HG02759 (cell line): ENCODE results near the gene EVL.

ENCODE experiments used
- ATAC-seq: cut with Tn5 transposase; IDR thresholded peaks from one replicate; pipeline ENCODE4 v1.9.1; 2021; ENCODE audit warnings: mild to moderate bottlenecking, moderate library complexity; ENCODE audit not compliant: unreplicated experiment

EVL gene

DNA sequence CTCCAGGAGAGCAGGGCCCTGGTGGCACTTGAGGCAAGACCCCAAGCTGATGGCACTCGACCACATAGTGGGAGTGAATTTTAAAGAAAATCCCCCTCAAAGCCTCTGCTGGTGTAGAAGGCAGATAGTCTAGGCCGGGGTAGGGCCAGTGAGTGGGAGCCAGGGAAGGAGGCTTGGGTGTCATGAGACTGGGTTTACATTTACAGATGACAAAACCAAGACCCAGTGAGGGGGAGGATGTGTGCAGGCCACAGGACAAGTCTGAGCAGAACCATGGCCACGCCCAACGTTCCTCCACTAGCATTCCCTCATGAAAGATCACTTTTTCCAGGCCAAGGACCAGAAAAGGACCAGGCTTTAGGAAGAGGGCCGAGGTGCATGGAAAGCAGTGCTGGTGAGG is 42.0 kb downstream of the EVL start:
- ATAC-seq = no peak

DNA sequence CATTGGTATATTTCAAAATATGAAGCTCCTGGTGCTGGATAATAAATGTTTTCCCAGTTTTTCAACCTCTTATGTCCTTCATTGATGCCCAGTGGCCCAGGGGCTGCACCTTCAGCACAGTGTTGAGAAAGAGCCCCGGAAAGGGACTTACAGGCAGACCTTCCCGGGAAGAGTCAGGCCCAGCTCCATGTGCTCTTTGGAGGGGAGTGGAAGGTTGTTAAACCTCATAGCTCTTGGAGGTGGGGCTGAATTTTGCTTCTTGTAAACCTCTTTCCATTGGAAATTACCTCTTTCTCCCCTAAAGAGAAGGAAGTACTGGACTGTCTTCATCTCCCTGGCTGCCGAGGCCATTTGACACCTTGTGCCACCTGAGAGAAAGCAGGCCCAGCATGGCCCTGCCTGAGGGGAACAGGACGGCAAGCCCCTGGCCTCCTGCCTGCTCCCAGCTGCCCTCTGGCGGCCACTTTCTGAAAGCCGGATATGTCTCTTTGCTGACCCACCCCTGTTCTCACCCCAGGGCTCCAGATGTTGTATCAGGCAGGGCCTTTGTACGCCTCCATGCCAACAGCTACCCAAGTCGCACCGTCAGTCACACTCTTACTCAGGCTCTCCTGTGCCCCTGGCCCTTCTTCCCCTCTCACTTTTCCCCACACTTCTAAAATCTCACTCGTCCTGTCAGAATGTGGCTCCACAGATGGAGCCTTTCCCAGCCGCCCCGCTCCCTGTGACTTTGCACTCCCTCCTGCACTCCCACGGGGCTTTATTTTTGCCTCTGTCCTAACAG is 43.0 kb downstream of the EVL start:
- peak; percentile 80 for ATAC-seq

DNA sequence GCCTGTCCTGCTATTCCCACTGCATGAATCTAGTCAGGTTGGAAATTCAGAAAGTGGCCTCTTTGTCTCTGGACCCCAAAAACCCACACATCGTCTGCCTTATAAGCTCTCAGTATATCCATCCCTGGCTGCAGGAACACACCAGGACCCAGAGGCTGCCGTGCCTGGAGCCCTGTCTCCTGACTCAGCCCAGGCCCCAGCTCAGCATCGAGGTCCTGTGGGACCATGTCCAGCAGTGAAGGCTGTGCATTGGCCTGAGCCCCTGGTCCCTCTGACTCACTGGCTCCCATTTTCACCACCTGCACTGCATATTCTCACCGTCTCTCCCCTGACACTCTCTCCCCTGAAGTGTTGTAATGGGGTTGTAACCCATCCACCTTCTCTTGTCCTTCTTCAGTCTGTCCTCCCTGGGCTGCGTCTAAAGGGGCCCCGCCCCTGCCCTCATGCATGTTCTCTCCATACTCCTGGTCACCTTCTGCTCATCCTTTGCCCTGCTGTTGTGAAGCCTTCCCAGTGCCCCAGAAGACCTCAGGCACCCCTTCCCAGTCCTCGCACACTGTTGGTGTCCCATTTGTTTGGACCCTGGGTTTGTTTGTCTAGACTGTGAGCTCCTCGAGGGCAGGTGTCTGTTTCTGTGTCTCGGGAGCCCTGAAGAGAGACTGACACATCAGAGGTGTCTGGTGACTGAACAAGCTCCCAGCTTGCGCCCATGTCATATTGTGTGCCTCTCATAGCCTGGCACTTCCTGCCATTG is 43.8 kb downstream of the EVL start:
- no peak for ATAC-seq

DNA sequence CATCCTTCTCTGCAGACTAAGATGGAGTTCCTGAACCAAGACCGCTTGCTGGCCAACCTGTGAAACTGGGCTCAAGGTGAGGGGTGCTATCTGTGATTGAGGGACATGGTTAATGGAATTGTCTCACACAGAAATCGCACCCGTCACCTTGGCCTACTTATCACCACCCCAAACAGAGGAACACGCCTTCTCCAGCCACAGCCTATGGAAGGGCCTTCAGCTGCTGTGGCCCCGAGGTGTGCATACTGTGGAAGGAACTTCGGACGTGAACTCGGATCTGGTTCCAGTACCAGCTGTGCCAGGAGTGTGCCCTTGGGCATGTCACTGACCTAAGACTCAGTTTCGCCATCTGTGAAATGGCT is 44.4 kb downstream of the EVL start:
- no peak for ATAC-seq

DNA sequence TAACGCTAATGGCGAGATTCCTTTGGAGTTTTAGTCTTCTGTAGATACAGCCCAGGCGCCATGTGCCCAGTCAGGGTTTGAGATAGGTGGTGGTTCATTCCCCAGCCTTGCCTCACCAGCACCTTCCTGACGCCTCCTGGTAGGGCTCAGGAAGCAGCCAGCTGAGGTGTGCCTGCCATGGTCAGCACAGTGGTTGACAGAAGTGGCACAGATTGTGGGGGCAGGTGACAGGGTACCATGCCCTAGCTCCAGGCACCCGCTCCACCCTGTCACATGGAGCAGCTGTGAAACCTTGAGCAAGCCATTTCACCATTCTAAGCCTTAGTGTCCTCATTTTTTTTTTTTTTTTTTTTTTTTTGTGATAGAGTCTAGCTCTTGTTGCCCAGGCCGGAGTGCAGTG is 45.6 kb downstream of the EVL start:
- no peak for ATAC-seq

DNA sequence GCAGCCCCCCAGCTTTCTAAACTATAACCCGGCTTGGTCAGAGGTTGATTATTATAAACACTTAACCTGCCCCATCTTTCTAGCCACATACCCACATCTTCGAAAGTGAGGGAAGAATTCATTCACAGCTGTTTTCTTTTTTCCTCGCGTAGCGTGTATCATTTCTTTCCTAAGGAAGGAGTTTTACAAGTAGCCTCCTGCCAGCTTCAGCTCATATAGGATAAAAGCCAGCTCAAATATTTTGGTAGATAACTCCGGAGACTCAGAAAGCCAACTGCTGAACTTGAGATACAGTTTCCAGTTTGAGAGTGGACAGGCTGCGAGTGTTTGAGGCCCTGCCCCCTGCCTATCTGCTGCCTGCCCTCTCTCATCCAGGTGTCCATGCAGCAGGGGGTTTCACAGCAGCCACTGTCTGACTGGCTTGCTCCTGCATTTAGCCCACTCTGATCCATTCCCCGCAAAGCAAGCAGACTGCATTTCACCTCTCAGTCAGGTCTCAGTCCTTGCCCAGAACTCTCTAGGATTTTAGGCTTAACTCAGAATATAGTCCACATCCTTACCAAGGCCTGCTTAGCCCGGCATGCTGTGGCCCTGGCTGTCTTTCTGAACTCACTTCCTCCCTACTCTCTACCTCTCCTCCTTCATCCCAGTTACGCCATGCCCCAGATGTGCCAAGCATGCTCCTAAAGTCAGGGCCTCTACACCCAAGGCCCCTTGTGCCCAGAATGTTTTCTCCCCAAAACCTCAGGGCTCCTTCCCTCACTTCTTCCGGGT is 46.9 kb downstream of the EVL start:
- ATAC-seq = no peak

DNA sequence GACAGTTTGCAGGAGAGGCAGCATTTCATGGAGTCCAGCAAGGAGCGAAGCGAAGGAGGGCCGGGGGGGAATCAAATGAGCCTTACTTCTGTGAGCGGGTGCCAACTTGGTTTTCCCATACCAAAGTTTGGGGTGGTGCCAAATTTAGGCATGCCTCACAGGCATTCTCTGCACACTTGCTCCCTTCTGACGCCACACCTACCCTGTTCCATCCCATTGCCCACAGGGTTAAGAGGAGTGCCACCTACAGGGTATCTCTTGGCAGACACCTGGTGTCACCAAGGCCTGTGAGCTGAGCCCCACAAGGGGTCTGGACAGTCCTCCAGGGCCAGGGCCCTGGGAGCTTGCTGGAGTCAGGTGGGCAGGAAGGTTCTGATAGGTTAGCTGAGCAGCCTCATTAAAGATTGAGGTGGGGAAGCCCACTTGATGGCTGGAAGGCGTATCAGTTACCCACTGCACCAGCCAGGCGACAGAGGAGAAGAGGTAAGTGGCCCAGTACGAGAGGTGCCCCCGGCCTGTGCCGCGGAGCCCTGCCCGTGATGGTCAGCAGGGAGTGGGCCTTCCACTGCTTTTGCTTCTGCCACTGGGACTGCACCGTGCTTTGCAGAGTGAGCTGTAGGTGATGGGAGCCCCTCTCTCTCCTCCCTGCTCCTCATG is 49.0 kb downstream of the EVL start:
- no peak for ATAC-seq

DNA sequence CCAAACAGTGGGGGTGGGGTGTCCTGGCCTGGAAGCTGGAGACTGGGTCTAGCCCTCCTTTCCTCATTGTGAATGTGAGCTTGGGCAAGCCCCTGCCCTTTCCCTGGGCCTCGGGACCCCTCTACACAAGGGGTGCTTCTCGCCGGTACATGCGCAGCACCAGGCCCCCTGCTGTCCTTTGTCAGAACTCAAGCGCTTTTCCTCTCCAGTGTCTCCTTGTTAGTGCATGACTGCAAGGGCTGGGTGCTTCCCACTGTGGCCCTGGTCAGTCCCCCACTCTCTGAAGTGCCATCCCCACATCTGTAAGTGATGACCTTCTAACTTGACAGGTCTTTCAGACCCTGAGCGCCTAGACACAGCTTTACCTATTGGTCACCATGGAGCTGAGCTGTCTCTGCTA is 50.0 kb downstream of the EVL start:
- ATAC-seq = no peak

DNA sequence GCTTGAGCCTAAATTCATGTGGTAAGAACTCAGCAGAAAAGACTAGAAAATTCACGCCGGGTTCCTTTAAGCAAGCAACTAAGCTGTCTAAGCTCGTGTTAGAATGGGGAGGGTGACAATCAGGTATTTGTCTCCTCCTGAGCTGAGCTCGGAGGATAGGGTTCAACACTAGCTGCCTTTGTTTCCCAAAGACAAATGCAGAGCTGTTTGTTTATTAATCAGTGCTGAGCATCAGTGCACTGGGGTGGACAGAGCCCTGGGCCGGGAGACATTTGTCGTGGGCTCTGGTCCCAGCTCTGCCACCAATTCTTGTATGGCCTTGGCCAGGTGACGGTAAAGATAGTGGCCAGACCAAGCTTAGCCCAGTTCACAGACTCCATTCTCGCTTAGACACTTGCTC is 50.5 kb downstream of the EVL start:
- no peak for ATAC-seq

DNA sequence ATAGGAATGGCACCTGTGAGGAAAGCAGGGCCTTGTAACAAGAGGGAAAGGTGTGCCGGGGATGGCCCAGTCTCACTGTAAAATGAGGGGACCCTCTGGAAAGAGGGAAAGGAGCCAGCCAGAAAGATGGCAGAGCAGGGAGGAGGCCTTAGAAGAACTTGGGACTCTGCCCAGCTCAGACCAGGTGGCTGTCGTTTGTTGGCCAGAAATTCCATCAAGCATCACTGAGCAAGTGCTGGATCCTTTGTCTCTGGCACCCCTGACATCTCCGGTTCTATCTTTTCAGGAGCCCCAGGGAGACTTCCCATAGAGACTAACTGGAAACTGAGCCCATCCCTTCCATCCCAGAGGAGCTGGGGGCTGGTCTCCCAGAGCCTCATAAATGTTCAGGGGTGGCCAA is 50.9 kb downstream of the EVL start:
- no peak for ATAC-seq

DNA sequence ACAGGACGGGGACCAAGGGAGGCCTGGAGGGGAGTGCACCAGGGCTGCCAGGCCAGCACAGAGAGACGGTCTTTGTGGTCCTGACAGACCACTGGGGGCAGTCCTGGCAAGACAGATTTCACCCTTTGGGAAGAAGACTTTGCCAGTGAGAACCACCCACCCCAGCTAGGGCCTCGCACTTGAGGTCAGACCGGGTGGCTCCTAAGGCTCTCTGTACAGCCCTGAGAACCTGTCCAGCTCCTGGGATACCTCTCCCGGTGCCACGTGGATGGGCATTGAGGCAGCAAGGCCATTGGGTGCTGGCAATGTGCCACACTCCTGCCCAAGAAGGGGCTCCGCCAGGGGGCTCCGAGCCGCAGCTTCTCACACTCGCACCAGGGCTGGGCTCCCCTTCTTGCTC is 51.8 kb downstream of the EVL start:
- no peak for ATAC-seq

DNA sequence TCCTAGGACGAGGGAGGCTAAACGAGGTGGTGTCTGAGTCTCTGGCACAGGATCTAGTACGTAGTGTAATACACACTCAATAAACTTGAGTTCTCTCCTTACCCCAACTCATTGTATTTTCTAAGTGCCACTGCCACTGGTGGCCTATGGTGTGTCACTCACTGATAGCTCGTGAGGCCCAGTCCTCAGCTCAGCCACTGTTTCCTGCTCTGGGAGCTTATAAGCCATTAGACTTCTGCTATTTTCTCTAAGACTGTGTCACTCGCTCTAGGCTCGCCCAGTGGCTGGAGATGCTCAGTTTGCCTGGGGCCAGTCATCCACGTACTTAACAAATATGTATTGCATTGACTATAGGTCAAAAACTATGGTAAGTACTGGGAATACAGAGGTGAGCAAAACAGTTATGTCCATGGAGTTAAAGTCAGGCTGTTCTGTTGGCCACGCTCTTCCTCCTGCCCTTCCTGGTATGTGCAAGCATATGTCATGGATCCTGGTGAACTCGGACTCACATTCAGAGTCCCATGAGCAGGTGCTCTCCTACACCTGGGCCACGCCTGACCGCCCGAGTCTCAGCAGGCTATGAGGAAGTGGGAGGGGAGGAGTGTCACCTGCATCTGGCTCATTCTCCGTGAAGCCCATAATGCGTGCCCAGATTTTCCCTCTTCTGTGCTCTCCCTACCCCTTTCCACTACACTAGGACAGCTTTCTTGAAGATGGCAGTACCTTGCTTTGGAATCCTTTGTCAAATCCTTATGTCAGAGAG is 52.6 kb downstream of the EVL start:
- ATAC-seq = no peak

DNA sequence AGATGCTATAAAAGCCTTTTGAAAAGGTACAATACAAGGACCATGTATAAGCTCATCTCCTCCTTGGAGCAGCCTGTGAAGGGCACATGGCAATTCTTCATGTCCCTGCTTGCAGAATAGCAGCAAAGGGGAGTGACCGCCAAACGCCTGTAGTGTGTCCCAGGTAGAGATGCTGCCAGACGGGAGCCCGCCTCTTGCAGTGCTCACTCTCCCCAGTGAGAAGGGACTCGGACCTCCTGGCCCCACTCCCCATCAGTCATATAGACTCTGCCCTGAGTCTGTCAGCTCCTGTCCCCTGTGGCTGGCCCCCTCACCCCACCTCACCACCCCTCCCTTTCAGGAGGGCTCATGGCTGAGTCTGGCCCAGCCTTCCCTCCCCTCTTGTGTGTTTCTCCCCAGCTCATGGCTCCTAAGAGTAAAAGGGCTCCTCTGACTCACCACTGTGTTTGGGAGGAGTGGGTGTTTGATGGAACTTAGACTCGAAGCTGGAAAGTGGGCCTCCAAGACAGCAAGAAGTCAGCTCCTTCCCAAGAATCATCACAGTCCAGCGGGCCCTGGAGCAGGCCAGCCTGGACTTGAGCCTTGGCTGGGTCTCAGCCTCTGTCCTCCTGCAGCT is 53.3 kb downstream of the EVL start:
- ATAC-seq = no peak

DNA sequence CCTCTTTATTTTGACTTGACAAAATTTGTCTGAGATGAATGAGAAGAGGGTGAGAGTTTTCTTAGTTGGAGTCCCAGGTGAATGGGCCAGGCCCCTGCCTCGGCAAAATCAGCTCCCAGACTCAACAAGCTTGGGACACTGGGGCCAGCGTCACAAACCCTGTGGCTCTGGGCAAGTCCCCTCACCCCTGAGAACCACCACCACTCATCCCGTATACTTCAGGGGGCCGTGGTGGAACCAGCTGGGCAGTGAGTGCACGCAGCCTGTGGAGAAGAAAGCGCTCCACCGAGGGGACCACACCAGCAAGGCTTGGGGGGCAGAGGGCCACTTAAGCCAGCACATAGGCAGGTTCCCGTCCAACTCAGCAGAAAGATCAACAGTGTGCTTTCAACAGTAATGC is 54.0 kb downstream of the EVL start:
- ATAC-seq = no peak

DNA sequence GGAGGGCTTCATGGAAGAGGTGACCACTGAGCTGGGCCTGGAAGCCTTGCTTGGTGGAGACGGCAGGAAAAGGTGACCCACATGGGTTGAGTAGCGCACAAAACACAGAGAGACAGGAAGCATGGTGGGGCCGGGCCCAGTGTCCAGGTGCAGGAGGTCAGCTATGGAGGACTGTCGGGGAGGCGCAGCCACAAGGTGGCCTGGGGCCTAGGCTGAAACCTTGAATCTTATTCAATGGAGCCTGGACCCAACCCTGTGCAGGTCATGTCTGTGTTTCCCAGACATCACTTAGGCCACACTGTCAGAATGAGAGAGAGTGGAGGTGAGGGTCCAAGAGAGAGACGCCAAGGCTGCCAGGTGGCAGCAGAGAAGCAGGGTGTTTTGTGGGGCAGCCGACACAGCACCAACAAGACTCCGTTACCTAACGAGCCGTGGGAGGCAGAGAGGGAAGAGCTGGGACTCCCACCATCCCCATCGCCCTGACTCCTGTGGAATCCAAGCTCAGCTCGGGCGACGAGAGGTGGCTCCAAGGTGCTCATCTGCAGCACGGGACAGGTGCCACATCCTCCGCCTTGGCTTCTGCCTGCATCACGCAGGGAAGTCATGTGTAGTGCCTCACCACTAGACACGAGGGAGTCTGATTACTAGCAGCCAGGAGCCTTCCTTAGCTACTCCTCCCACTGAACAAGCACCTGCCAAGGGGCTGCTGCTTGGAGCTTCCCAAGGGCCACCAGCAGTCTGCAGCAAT is 55.5 kb downstream of the EVL start:
- no peak for ATAC-seq

DNA sequence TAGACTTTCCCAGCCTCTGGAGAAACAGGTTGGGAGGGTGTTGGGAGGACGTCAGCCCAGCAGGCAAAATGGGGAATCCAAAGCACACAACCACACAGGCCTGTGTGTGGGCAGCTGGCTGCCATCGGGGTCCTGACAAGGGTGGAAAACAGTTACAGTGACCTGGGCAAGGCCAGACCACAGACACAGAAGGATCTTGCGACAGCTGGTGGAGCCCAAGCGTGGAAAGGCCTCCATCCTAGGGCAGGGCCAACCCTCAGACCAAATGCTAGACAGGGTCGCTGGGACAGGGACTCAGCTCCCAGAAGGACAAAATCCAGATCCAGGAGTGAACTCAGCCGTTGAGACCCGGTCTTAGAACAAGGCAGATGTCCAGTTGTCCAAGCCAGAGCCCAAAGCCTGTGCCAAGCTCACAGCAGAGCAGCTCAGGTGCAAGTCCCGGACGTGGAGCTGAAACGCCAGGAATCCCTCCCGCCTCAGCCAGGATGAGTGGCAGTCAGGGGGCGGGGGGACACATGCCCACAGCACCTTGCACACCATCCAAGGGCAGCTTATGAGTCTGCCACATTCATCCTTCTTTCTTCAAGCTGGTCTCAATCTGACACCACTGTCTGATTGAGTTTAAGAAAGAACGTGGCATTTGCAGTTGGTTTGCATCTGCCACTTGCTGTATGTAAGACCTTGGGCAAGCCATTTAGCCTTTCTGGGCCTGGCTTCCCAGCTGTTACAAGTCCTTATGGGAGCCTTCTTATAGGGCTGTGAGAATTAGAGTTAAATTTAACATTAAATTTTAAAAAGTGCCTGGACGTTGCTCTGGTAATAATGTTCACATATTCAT is 56.6 kb downstream of the EVL start:
- ATAC-seq = no peak

DNA sequence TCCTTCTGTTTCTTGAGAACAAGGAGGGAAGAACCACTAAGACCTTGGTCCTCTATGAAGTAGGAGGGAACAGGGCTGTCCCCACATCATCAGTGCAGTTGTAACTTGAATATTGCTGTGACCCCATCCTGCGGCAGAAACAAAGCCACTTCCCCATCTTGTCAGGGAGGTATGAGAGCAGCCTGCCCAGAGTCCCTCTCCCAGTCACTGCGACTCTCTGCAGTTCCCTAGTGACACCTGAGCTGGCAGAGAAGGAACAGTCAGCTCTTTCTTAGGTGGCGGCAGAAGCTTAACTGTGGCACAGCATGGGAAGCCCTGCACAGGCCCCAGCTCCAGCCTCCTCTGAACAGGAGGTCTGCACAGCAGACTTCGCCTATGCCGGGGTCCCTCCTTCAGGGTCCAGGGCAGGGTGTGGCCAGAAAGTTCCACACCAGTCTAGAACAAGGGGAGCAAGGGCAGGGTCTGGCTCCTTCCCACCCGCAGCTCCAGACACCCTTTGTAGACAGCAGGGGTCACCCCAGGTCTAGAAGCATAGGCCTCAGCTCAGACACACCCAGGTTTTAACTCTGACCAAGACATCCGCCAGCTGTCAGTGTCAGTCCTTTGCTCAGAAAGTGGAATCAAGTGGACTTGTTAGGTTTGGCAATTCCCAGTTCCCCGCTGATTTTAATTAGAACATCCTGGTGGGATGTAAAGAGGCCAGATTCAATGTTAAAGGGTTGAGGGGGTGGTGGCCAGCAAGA is 57.4 kb downstream of the EVL start:
- no peak for ATAC-seq

DNA sequence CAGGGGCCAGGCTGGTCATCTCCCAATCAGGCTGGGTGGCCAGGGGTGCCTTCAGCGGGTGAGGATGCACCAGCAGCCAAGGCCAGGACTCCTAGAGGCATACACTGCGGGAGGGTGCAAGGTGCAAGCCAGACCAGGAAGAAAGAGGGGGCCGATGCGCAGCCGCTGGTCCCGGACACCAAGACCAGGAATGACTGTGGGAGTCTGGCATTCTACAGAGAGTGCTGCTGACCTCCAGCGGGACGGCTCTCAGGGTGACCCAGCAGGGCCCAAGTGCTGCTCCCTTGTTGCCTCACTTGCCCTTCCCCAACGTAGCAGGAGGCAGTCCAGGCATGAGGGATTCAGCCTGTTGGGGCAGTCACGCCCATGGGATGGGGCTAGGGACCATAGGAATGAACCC is 58.4 kb downstream of the EVL start:
- ATAC-seq = no peak
